K562 (cell line): ENCODE results near the gene DYNLT4. TPM values are rescaled to one million over a fixed set of nuclear protein-coding genes. Genes with fewer than 3 reads are reported as not detected.

Experiments
- ATF4 ChIP-seq: fragments of 450-650 bp; formaldehyde crosslinking; IDR thresholded peaks from 2 replicates; pipeline ENCODE4 v1.4.0; 2022; ENCODE audit warnings: mild to moderate bottlenecking, moderate library complexity
- BCOR ChIP-seq: fragments of 450-650 bp; IDR thresholded peaks from 2 replicates; pipeline ENCODE4 v1.6.1; 2016
- EZH2 ChIP-seq: IDR thresholded peaks from 2 replicates; pipeline ENCODE4 v1.6.1; 2012; ENCODE audit warnings: low read depth, mild to moderate bottlenecking, inconsistent platforms, low read length, borderline replicate concordance
- HMGXB4 ChIP-seq: sonication (generic); formaldehyde crosslinking; IDR thresholded peaks from 2 replicates; pipeline ENCODE4 v1.8.1; 2023; ENCODE audit warnings: mild to moderate bottlenecking, missing genetic modification reagents
- HNRNPUL1 ChIP-seq: fragments of 200-400 bp; formaldehyde crosslinking; IDR thresholded peaks from 2 replicates; pipeline ENCODE4 v1.6.1; 2017; ENCODE audit warnings: low read length
- ILK ChIP-seq: fragments of 450-650 bp; IDR thresholded peaks from 2 replicates; pipeline ENCODE4 v1.6.1; 2016; ENCODE audit warnings: missing genetic modification characterization, low read depth, mild to moderate bottlenecking, missing compliant biosample characterization, moderate library complexity, borderline replicate concordance
- IRF1 ChIP-seq: sonication (generic); formaldehyde crosslinking; IDR thresholded peaks from 2 replicates; pipeline ENCODE4 v1.8.0; 2022; ENCODE audit warnings: missing genetic modification reagents, mild to moderate bottlenecking, borderline replicate concordance
- MAFK ChIP-seq: IDR thresholded peaks from 2 replicates; pipeline ENCODE4 v1.6.1; 2011; ENCODE audit warnings: low read length, improper control_type of control experiment
- PHF8 ChIP-seq: fragments of 200-600 bp; sonication (generic); IDR thresholded peaks from 2 replicates; pipeline ENCODE4 v1.6.1; 2012; ENCODE audit warnings: mixed run types, mild to moderate bottlenecking, inconsistent platforms, low read length, moderate library complexity, borderline replicate concordance
- PPARD ChIP-seq: fragments of 250-450 bp; sonication (Bioruptor Pico); IDR thresholded peaks from 2 replicates; pipeline ENCODE4 v1.8.0; 2022; ENCODE audit warnings: inconsistent platforms, mild to moderate bottlenecking, moderate library complexity
- RAD21 ChIP-seq, 2 experiments: fragments of 250-450 bp in 1 of 2; fragments of 450-650 bp in 1 of 2; sonication (Bioruptor Pico) in 1 of 2; formaldehyde crosslinking in 1 of 2; IDR thresholded peaks in 1 of 2; conservative IDR thresholded peaks in 1 of 2; 2 replicates each; pipeline versions ENCODE4 v1.4.0 to v1.8.0; 2020 to 2022; ENCODE audit warnings: mild to moderate bottlenecking in 2 of 2, moderate library complexity in 1 of 2
- SMAD2 ChIP-seq: fragments of 150-350 bp; IDR thresholded peaks from 2 replicates; pipeline ENCODE4 v1.6.1; 2014; ENCODE audit warnings: low read depth, mild to moderate bottlenecking, low read length
- SMAD3 ChIP-seq: fragments of 450-650 bp; formaldehyde crosslinking; conservative IDR thresholded peaks from 2 replicates; pipeline ENCODE4 v1.4.0; 2020; ENCODE audit warnings: mild to moderate bottlenecking
- SRF ChIP-seq, 2 experiments: fragments of 250-450, 450-650 bp in 1 of 2; sonication (Bioruptor Pico) in 1 of 2; sonication (generic) in 1 of 2; formaldehyde crosslinking; IDR thresholded peaks; 2 replicates each; pipeline versions ENCODE4 v1.5.0 to v1.5.1; 2020 to 2022; ENCODE audit warnings: mild to moderate bottlenecking in 1 of 2, missing genetic modification reagents in 1 of 2
- TRIM24 ChIP-seq, 2 experiments: fragments of 450-650 bp; IDR thresholded peaks; 2 replicates each; pipeline ENCODE4 v1.6.1; 2016
- ZBTB2 ChIP-seq: fragments of 450-650 bp; IDR thresholded peaks from 2 replicates; pipeline ENCODE4 v1.6.1; 2016; ENCODE audit warnings: antibody characterized with exemption
- ZBTB26 ChIP-seq: fragments of 450-650 bp; formaldehyde crosslinking; IDR thresholded peaks from 2 replicates; pipeline ENCODE4 v1.4.0; 2022; ENCODE audit warnings: missing genetic modification characterization
- ZNF780A ChIP-seq: fragments of 250-450 bp; sonication (Bioruptor Pico); IDR thresholded peaks from 2 replicates; pipeline ENCODE4 v1.5.0; 2021; ENCODE audit warnings: mild to moderate bottlenecking
- polyA plus RNA-seq, 8 experiments: library from polyadenylated mRNA; depleted of rRNA in 4 of 8; stranded (reverse) in 5 of 8; unstranded in 3 of 8; fragments of >200 nt; fragmentation: Nextera tagmentation in 2 of 8; fragmentation: Illumina TruSeq in 1 of 8; extraction: Ambion mirVana in 2 of 8; extraction: Trizol in 1 of 8; gene quantifications; 2 replicates each; pipeline versions ENCODE4 v1.2.1 to v1.2.3, GENCODE V29; 2011 to 2014; ENCODE audit warnings: inconsistent platforms in 1 of 8, missing spikeins in 1 of 8
- total RNA-seq, 7 experiments: library from RNA; depleted of rRNA in 6 of 7; stranded (reverse); fragments of >200 nt in 6 of 7; fragmentation: Illumina TruSeq in 2 of 7; extraction: Trizol in 2 of 7; gene quantifications; 2 replicates each; pipeline versions ENCODE4 v1.2.1 to v1.2.3, GENCODE V29; 2011 to 2021; ENCODE audit warnings: low replicate concordance in 1 of 7

The DYNLT4 gene
- total and polyA plus RNA-seq, 9 of the 15 experiments (the other 6 are each of a cell fraction or from before 2014, with no cell fraction given), result 0.29 to 0.73 TPM; not detected in 7

- TF ChIP-seq IRF1 (CRISPR knock-in tag), result no peak
- TF ChIP-seq SRF (CRISPR knock-in tag; IDR thresholded peaks at IDR 0.05), result no peak
- TF ChIP-seq HNRNPUL1, result no peak
- TF ChIP-seq EZH2, result no peak
- TF ChIP-seq ATF4 (CRISPR knock-in tag), result no peak
- 0 out of 2 replicates have a peak, but pooled peaks have one; percentile 67 for TF ChIP-seq ZBTB26 (CRISPR knock-in tag)
- TF ChIP-seq PPARD (CRISPR knock-in tag), result no peak
- TF ChIP-seq PHF8, result no peak
- no peak for TF ChIP-seq RAD21 (CRISPR knock-in tag; conservative IDR thresholded peaks at IDR 0.05 in 1 of 2, IDR thresholded peaks at IDR 0.05 in 1 of 2)
- no peak for TF ChIP-seq SMAD3 (CRISPR knock-in tag)
- no peak for TF ChIP-seq ZNF780A
- no peak for TF ChIP-seq MAFK
- no peak for TF ChIP-seq HMGXB4 (CRISPR knock-in tag)
- 0 out of 4 replicates have a peak, but pooled peaks of 1 of the 2 experiments have one; percentile 15 for TF ChIP-seq TRIM24 (IDR thresholded peaks at IDR 0.05)
- TF ChIP-seq ZBTB2, result peak; percentile 28; the same call in 1 of the 2 replicates
- TF ChIP-seq SMAD2, result no peak
- 0 out of 2 replicates have a peak, but pooled peaks have one; percentile 21 for TF ChIP-seq BCOR
- TF ChIP-seq ILK (tag), result no peak
These were observed 5.5 kb downstream of the DYNLT4 start (continued) for GRCh38 chr1:44801491-44802305.
